ENCODE results near the gene CDK14. TPM values are rescaled to one million over a fixed set of nuclear protein-coding genes. Genes with fewer than 3 reads are reported as not detected.
A peak's percentile ranks its signal among the peaks of the same experiment; 100 is the strongest.

The CDK14 gene
- total and polyA plus RNA-seq, 10 of the 15 experiments (the other 5 are each of a cell fraction or from before 2014, with no cell fraction given): 6.5 to 61.3 (median 24.2) TPM

DNA sequence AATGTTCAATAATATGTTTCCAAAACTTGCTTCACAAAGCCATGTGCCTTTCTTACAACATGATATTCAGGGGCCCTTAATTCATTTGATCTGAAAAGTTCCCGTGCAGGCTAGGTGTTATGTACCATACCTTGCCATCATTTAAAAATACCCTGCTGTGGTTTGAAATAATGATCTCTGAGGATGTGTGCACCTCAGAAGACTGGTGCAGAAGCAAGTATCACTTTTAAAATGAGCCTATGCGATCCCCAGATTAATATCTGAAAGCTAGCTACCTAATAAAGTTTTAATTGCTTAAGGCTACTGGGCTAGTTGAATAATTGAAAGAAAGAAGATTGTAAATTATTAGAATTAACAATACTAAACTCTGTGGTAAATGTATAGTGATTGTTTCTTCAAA, 262.4 kb downstream of the CDK14 start (continued):
- 0 out of 2 replicates have a peak, but pooled peaks have one; percentile 25 for TF ChIP-seq JUNB (IDR thresholded peaks at IDR 0.05)
- no peak for TF ChIP-seq ESRRA (IDR thresholded peaks at IDR 0.05; ENCODE audit: low read length)
- TF ChIP-seq, protein P1, sequence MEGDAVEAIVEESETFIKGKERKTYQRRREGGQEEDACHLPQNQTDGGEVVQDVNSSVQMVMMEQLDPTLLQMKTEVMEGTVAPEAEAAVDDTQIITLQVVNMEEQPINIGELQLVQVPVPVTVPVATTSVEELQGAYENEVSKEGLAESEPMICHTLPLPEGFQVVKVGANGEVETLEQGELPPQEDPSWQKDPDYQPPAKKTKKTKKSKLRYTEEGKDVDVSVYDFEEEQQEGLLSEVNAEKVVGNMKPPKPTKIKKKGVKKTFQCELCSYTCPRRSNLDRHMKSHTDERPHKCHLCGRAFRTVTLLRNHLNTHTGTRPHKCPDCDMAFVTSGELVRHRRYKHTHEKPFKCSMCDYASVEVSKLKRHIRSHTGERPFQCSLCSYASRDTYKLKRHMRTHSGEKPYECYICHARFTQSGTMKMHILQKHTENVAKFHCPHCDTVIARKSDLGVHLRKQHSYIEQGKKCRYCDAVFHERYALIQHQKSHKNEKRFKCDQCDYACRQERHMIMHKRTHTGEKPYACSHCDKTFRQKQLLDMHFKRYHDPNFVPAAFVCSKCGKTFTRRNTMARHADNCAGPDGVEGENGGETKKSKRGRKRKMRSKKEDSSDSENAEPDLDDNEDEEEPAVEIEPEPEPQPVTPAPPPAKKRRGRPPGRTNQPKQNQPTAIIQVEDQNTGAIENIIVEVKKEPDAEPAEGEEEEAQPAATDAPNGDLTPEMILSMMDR (IDR thresholded peaks at IDR 0.05 in 2 of 3, conservative IDR thresholded peaks at IDR 0.05 in 1 of 3; ENCODE audit: control insufficient read depth in 2 of 3, extremely low read depth in 1 of 3, insufficient read depth in 1 of 3, low read depth in 3 of 3, low read length in 3 of 3): no peak
- TF ChIP-seq ATF7 (IDR thresholded peaks at IDR 0.05; ENCODE audit: low read depth): no peak
- no peak for TF ChIP-seq ZBED1 (IDR thresholded peaks at IDR 0.05; ENCODE audit: borderline replicate concordance)
- no peak for TF ChIP-seq STAT1 (conservative IDR thresholded peaks at IDR 0.05)
- TF ChIP-seq YY1 (IDR thresholded peaks at IDR 0.05; ENCODE audit: low read depth, low read length): no peak
- TF ChIP-seq, protein P2, sequence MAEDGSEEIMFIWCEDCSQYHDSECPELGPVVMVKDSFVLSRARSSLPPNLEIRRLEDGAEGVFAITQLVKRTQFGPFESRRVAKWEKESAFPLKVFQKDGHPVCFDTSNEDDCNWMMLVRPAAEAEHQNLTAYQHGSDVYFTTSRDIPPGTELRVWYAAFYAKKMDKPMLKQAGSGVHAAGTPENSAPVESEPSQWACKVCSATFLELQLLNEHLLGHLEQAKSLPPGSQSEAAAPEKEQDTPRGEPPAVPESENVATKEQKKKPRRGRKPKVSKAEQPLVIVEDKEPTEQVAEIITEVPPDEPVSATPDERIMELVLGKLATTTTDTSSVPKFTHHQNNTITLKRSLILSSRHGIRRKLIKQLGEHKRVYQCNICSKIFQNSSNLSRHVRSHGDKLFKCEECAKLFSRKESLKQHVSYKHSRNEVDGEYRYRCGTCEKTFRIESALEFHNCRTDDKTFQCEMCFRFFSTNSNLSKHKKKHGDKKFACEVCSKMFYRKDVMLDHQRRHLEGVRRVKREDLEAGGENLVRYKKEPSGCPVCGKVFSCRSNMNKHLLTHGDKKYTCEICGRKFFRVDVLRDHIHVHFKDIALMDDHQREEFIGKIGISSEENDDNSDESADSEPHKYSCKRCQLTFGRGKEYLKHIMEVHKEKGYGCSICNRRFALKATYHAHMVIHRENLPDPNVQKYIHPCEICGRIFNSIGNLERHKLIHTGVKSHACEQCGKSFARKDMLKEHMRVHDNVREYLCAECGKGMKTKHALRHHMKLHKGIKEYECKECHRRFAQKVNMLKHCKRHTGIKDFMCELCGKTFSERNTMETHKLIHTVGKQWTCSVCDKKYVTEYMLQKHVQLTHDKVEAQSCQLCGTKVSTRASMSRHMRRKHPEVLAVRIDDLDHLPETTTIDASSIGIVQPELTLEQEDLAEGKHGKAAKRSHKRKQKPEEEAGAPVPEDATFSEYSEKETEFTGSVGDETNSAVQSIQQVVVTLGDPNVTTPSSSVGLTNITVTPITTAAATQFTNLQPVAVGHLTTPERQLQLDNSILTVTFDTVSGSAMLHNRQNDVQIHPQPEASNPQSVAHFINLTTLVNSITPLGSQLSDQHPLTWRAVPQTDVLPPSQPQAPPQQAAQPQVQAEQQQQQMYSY (CRISPR knock-in tag; IDR thresholded peaks at IDR 0.05): no peak
- no peak for TF ChIP-seq RELA (IDR thresholded peaks at IDR 0.05; ENCODE audit: borderline replicate concordance, partially characterized antibody)
- no peak for TF ChIP-seq DPF2 (IDR thresholded peaks at IDR 0.05)
- TF ChIP-seq RUNX3 (IDR thresholded peaks at IDR 0.05; ENCODE audit: low read length): peak; percentile 71
- TF ChIP-seq ZSCAN29 (IDR thresholded peaks at IDR 0.05): no peak
- TF ChIP-seq LARP7 (IDR thresholded peaks at IDR 0.05): no peak
- TF ChIP-seq BHLHE40 (IDR thresholded peaks at IDR 0.05; ENCODE audit: borderline replicate concordance in 1 of 2, low read depth in 2 of 2, low read length in 1 of 2): peak in 1 of 2 experiments; percentile 37; a peak in 1 of 4 replicates
- no peak for TF ChIP-seq EED (IDR thresholded peaks at IDR 0.05; ENCODE audit: low read depth)
- TF ChIP-seq TCF3 (IDR thresholded peaks at IDR 0.05; ENCODE audit: borderline replicate concordance, insufficient read depth, low read depth, low read length): no peak
- TF ChIP-seq SREBF1 (IDR thresholded peaks at IDR 0.05; ENCODE audit: low read length): no peak
- TF ChIP-seq CHD2 (IDR thresholded peaks at IDR 0.05; ENCODE audit: borderline replicate concordance, low read depth, low read length): no peak
- TF ChIP-seq PAX5 (IDR thresholded peaks at IDR 0.05; ENCODE audit: borderline replicate concordance, low read depth, low read length): no peak
- TF ChIP-seq MYB (IDR thresholded peaks at IDR 0.05; ENCODE audit: borderline replicate concordance, low read depth, low read length): no peak
- no peak for TF ChIP-seq SRF (IDR thresholded peaks at IDR 0.05; ENCODE audit: low read depth in 2 of 2, low read length in 2 of 2)
- TF ChIP-seq KDM1A (IDR thresholded peaks at IDR 0.05; ENCODE audit: borderline replicate concordance): no peak
- no peak for TF ChIP-seq STAT3 (IDR thresholded peaks at IDR 0.05; ENCODE audit: low read depth, low read length)
- no peak for TF ChIP-seq NR2C2 (IDR thresholded peaks at IDR 0.05; ENCODE audit: borderline replicate concordance, control insufficient read depth, insufficient read length, low read depth)
- no peak for TF ChIP-seq KLF5 (IDR thresholded peaks at IDR 0.05; ENCODE audit: partially characterized antibody)
- TF ChIP-seq MXI1 (IDR thresholded peaks at IDR 0.05; ENCODE audit: low read depth, low read length): no peak
- no peak for TF ChIP-seq SP1 (IDR thresholded peaks at IDR 0.05; ENCODE audit: low read depth, low read length)
- TF ChIP-seq KAT2A (conservative IDR thresholded peaks at IDR 0.05; ENCODE audit: control insufficient read depth, low read depth, low read length): no peak

Measured in GM12878 (cell line).